Left lung (tissue), 10 donors: ENCODE data around the gene MRPS9. TPM values are rescaled to one million over a fixed set of nuclear protein-coding genes. Genes with fewer than 3 reads are reported as not detected.

Experiments
- ATAC-seq: fragments of 200-7000 bp; cut with Tn5 transposase; one replicate; pipeline ENCODE4 v1.9.1; 2020; ENCODE audit warnings: moderate library complexity
- DNase-seq, 4 donors: peaks; one replicate each; pipeline ENCODE4 v3.0.0-alpha.2; 2013 to 2020
- H3K27ac ChIP-seq, 2 donors: fragments of 200-600 bp; sonication (generic) in 1 of 2; one replicate each; pipeline versions ENCODE4 v1.5.0 to v1.8.0; 2020 to 2021
- H3K27me3 ChIP-seq, 2 donors: fragments of 200-600 bp; sonication (generic) in 1 of 2; one replicate each; pipeline versions ENCODE4 v1.5.0 to v1.8.0; 2020 to 2021
- H3K36me3 ChIP-seq, 2 donors: fragments of 200-600 bp; sonication (generic) in 1 of 2; one replicate each; pipeline versions ENCODE4 v1.5.0 to v1.8.0; 2020 to 2021
- H3K4me1 ChIP-seq, 2 donors: fragments of 200-600 bp; one replicate each; pipeline ENCODE4 v1.8.0; 2021
- H3K4me3 ChIP-seq, 2 donors: fragments of 200-600 bp; sonication (generic) in 1 of 2; one replicate each; pipeline versions ENCODE4 v1.5.0 to v1.8.0; 2020 to 2021; ENCODE audit warnings: mild to moderate bottlenecking in 1 of 2
- H3K9me3 ChIP-seq, 2 donors: fragments of 200-600 bp; sonication (generic) in 1 of 2; one replicate each; pipeline versions ENCODE4 v1.5.0 to v1.8.0; 2020 to 2021
- intact Hi-C, 2 donors: fragments of 100-400 bp; cut with DNase I; formaldehyde crosslinking; loops; one replicate each; pipeline versions ENCODE4 v1.11.2 to v1.14.2; 2022
- polyA plus RNA-seq, 6 donors: library from polyadenylated mRNA; unstranded; fragments of 120-200 nt; gene quantifications; one replicate each; pipeline ENCODE4 v1.2.1, GENCODE V29; 2013; ENCODE audit not compliant: insufficient read length in 6 of 6
- total RNA-seq, 2 donors: library from RNA; stranded (reverse); fragmentation: NEBNext Ultra II Directional; extraction: Animal tissue kit (Norgen Biotek cat#: 25700); gene quantifications; one replicate each; pipeline ENCODE4 v1.2.1, GENCODE V29; 2021
- TF ChIP-seq, protein P1 (sequence below), 2 donors: fragments of 200-600 bp; sonication (generic) in 1 of 2; IDR thresholded peaks; one replicate each; pipeline versions ENCODE4 v1.5.0 to v1.8.0; 2021; ENCODE audit warnings: antibody characterized with exemption in 2 of 2
- donor health status: DM: no; HTN: yes; CAD: no.
- donor health status: DM: no; HTN: no; CAD: no.

MRPS9 gene
- total and polyA plus RNA-seq, 8 donors: 14.3 to 45.0 (median 39.0) TPM

DNA sequence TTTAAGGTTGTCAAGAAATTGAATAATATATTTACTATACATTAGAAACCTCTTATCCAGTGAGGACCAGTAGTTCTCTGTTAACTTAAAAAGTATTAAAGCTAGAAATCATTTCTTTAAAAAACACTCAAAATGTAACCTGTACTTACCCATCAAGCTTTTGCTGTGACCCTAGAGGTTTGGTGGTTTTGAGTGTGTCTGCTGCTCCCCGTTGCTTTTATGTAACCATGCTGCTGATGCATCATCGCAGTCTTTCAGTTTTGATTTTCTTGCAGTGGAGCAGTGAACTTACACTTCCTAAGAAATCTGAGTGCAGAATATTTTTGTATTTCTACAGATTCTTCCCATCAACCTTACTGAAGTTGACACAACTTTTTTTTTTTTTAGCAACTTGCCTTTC is 34.2 kb downstream of the MRPS9 start:
- DNase-seq (no peak), ATAC-seq (no peak)
- no peak overlapping the region for H3K4me3 ChIP-seq
- no peaks in the 10 kb centered on the region for H3K4me1 ChIP-seq
- no peak overlapping the region for H3K27ac ChIP-seq
- intact Hi-C loops: no loop called here
- no peaks in the 10 kb centered on the region for H3K27me3 ChIP-seq
- H3K36me3 ChIP-seq: no peaks in the 10 kb centered on the region
- H3K9me3 ChIP-seq: no peaks in the 10 kb centered on the region
- TF ChIP-seq, protein P1, sequence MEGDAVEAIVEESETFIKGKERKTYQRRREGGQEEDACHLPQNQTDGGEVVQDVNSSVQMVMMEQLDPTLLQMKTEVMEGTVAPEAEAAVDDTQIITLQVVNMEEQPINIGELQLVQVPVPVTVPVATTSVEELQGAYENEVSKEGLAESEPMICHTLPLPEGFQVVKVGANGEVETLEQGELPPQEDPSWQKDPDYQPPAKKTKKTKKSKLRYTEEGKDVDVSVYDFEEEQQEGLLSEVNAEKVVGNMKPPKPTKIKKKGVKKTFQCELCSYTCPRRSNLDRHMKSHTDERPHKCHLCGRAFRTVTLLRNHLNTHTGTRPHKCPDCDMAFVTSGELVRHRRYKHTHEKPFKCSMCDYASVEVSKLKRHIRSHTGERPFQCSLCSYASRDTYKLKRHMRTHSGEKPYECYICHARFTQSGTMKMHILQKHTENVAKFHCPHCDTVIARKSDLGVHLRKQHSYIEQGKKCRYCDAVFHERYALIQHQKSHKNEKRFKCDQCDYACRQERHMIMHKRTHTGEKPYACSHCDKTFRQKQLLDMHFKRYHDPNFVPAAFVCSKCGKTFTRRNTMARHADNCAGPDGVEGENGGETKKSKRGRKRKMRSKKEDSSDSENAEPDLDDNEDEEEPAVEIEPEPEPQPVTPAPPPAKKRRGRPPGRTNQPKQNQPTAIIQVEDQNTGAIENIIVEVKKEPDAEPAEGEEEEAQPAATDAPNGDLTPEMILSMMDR (IDR thresholded peaks at IDR 0.05): no peak

DNA sequence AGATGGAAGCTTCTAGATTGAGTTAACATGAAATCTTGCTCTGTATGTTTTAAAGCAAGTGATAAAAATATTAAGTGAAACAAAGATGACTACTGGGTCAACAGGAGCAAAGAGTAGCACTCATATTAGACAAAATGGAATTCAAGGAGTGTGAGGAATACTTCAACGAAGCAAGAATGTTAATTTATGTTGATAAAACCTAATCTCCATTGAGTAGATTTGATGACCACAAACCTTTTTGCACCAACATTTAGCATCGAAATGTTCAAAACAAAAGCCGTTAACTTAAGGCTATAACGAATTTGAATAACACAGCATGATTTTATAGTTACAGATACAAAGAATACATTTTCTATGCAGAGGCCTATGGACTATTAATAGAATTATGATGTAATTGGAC is 35.7 kb downstream of the MRPS9 start:
- no peak overlapping the region for H3K27ac ChIP-seq
- no peak overlapping the region for H3K4me3 ChIP-seq
- no peaks in the 10 kb centered on the region for H3K27me3 ChIP-seq
- no peaks in the 10 kb centered on the region for H3K9me3 ChIP-seq
- TF ChIP-seq, protein P1 (IDR thresholded peaks at IDR 0.05): no peak
- DNase-seq (no peak), ATAC-seq (no peak)
- no peaks in the 10 kb centered on the region for H3K36me3 ChIP-seq
- no peaks in the 10 kb centered on the region for H3K4me1 ChIP-seq
- intact Hi-C loops: no loop called here

DNA sequence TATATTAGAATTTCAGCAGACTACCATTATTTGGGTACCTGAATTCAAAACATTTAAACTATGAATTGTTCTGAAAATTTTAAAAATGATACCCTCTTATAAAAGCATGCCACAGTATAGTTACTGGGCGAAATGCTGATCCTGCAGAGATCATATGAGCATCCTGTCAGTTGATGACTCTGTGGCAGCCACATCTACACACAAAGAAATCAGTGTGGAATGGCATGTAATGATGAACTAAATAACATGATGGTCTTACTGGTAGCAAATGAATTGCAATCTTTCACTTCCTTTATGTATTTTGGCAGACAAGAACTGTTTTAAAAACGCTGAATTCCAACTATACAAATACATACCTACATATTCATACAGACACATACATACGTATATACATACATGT is 38.3 kb downstream of the MRPS9 start:
- Histone ChIP-seq H3K36me3 (peaks cover 0 to 2% of the 10 kb centered on the region in 2 donors), H3K27me3 (no peaks in the 10 kb centered on the region), H3K4me3 (no peak overlapping the region), H3K27ac (no peak overlapping the region), H3K9me3 (no peaks in the 10 kb centered on the region), H3K4me1 (no peaks in the 10 kb centered on the region)
- TF ChIP-seq, protein P1 (IDR thresholded peaks at IDR 0.05): no peak
- intact Hi-C loops: no loop called here
- ATAC-seq (no peak), DNase-seq (no peak)

DNA sequence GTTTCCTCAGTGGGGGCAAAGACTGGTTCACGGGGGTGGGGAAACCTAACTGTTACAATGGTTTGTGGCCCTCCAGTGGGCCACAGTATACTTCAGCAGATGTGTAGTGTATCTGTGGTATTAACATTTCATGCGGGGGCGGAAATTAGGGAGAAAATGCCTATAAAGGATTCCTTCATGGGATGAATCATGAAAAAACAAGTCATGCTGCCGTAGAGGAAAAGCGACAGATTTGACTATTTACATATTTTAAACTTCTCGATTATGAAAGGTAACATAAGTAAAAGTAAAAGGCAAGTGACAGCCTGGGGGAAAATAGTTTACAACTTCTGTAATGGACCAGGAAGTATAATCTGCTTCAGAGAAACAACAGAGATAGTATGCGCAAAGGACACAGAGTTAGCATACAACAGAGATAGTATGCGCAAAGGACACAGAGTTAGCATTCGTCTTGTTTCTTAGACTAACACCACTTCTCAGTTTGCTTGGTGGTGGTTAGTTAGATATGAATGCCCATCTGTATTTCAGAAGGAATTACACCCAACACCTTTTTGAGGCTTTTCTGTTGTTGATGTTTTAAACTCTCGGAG is 41.1 kb downstream of the MRPS9 start:
- no peaks in the 10 kb centered on the region for H3K9me3 ChIP-seq
- intact Hi-C loops: no loop called here
- TF ChIP-seq, protein P1 (IDR thresholded peaks at IDR 0.05): no peak
- no peaks in the 10 kb centered on the region for H3K27me3 ChIP-seq
- H3K27ac ChIP-seq: no peak overlapping the region
- DNase-seq: no peak
- no peaks in the 10 kb centered on the region for H3K4me1 ChIP-seq
- peaks cover 0 to 11% of the 10 kb centered on the region in 2 donors for H3K36me3 ChIP-seq
- ATAC-seq: no peak
- H3K4me3 ChIP-seq: no peak overlapping the region

DNA sequence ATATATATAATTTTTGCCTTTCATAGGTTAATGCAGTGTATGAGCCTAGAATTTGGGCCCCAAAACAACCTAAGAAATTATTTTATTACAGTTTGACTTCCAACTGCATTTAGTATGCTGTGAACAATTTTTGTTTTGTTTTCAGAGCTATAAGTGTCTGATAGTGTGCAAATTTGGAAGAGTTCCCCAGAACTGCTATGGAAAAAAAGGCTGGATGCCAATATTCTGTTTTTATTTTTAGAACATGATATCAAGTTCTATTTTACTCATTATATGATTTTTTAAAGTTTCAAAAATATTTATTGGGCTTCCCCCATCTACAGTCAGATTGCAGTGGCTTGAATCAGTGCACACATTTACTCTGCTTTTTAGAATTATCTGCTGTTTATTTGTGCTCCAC is 42.6 kb downstream of the MRPS9 start:
- no peak overlapping the region for H3K27ac ChIP-seq
- intact Hi-C loops: no loop called here
- H3K27me3 ChIP-seq: no peaks in the 10 kb centered on the region
- H3K9me3 ChIP-seq: no peaks in the 10 kb centered on the region
- DNase-seq: peak in 2 of 4 donors; percentile 24 to 32
- ATAC-seq: no peak
- TF ChIP-seq, protein P1 (IDR thresholded peaks at IDR 0.05): no peak
- no peak overlapping the region for H3K4me3 ChIP-seq
- peaks cover 0 to 11% of the 10 kb centered on the region in 2 donors for H3K36me3 ChIP-seq
- H3K4me1 ChIP-seq: no peaks in the 10 kb centered on the region
